C4-2B (cell line): ENCODE measurements around the gene HELZ.

ENCODE experiments used
- ZFX ChIP-seq: fragments of 450-650 bp; IDR thresholded peaks from 2 replicates; pipeline ENCODE4 v1.6.1; 2017
- TF ChIP-seq, protein P1 (sequence below): fragments of 450-650 bp; conservative IDR thresholded peaks from 2 replicates; pipeline ENCODE4 v1.5.1; 2017; ENCODE audit warnings: mild to moderate bottlenecking

DNA sequence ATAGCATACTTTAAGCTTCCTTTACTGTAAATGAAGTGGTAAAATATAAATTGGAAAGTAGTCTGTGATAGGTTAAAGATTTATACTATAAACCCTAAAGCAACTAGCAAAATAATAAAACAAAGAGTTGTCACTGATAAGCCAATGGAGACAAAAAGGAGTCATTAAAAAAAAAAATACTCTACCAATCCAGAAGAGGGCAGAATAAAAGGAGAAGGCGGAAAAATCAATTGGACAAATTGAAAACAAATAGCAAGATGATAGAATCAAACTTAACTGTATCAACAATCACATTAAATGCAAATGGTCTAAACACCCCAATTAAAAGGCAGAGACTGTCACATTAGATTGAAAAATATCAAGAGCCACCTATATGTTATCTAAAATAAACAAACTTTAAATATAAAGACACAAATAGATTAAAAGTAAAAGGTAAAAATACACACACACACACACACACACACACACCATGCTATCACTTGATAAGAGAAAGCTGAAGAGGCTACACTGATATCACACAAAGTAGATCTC is 128.9 kb downstream of the HELZ start:
- TF ChIP-seq, protein P1, sequence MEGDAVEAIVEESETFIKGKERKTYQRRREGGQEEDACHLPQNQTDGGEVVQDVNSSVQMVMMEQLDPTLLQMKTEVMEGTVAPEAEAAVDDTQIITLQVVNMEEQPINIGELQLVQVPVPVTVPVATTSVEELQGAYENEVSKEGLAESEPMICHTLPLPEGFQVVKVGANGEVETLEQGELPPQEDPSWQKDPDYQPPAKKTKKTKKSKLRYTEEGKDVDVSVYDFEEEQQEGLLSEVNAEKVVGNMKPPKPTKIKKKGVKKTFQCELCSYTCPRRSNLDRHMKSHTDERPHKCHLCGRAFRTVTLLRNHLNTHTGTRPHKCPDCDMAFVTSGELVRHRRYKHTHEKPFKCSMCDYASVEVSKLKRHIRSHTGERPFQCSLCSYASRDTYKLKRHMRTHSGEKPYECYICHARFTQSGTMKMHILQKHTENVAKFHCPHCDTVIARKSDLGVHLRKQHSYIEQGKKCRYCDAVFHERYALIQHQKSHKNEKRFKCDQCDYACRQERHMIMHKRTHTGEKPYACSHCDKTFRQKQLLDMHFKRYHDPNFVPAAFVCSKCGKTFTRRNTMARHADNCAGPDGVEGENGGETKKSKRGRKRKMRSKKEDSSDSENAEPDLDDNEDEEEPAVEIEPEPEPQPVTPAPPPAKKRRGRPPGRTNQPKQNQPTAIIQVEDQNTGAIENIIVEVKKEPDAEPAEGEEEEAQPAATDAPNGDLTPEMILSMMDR = peak; percentile 42
- no peak for TF ChIP-seq ZFX
